EL (cell line): ENCODE measurements around the gene CHRNG.
A peak's percentile ranks its signal among the peaks of the same experiment; 100 is the strongest.

Source experiments
- DNase-seq: peaks from one replicate; pipeline ENCODE4 v3.0.0-alpha.2; 2016

CHRNG gene

DNA sequence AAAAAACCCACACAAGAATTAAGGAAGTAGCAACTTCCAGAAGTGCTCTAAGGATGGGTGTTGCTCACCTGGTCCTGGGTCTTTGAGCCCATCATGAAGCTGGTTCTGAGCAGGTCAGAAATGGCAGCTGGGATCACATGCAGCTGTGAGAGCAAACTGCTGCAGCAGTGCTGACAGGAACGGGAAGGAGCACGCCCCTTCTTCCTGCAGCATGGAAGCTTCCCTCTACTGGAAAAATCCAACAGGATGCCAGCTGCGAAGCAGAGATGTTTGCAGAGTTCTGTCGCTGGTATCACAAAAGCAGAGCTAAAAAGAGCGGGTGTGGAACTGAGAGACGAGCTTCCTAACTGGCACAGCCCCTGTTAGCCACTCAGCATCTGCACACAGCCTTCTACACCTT, 44.7 kb downstream of the CHRNG start:
- no peak for DNase-seq

DNA sequence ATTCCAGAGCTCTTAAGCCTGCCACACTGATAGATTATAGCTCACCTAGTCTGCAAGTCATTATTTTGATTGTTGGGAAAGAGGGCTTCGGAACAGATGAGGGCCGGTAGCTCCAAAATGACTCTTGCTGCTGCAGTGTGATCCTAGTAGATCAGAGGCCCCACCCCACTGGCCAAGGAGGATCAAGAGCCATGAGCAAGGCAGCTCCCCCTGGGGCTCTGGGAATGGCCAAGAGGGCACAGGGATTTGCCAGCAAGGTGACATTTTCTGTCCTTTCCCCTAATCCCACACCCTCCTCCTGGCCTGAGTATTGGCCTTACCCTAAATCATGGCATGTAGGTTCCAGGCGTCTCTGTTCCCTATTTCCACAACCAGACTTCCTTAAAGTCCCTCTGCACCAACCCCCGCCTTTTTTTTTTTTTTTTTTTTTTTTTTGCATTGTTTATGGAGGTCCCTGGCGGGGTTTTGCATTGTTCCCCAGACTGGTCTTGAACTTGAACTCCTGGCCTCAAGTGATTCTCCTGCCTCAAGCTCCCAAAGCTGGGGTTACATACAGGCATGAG, 47.5 kb downstream of the CHRNG start:
- DNase-seq = no peak

DNA sequence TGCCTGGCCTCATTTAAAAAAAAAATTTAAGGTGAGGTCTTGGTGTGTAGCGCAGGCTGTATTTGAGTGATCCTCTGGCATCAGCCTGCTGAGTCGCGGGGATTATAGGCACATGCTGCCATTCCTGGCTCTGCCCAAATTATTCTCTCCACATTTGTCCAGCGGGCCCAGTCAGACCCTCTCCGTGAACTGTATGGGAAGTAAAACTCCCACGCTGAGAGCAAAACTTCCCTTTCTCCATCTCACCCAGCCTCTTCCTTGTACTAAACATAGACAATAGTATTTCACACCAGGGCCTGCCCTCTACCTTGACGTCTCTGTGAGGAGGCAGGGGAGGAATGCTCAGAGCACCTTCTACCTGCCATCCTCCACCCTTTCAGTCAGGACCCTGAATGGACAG, 48.0 kb downstream of the CHRNG start:
- no peak for DNase-seq

DNA sequence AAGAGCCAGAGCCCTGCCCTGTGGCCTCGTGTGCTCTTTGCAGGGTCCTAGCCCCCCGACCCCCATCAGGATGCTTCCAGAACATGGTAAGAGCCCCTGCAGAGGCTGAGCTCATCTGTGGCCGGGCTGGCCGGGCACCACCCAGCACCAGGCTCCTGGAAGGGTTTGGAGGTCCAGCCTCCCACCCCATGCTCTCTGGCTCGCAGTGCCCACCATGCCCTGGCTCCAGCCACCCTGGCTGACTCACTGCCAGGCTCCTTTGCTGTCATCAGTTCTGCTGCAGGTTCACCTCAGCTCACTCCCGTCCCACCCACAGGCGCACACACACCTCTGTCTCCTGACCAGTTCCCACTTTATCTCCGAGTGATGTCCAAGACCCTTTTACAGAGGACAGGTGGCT, 48.5 kb downstream of the CHRNG start:
- no peak for DNase-seq

DNA sequence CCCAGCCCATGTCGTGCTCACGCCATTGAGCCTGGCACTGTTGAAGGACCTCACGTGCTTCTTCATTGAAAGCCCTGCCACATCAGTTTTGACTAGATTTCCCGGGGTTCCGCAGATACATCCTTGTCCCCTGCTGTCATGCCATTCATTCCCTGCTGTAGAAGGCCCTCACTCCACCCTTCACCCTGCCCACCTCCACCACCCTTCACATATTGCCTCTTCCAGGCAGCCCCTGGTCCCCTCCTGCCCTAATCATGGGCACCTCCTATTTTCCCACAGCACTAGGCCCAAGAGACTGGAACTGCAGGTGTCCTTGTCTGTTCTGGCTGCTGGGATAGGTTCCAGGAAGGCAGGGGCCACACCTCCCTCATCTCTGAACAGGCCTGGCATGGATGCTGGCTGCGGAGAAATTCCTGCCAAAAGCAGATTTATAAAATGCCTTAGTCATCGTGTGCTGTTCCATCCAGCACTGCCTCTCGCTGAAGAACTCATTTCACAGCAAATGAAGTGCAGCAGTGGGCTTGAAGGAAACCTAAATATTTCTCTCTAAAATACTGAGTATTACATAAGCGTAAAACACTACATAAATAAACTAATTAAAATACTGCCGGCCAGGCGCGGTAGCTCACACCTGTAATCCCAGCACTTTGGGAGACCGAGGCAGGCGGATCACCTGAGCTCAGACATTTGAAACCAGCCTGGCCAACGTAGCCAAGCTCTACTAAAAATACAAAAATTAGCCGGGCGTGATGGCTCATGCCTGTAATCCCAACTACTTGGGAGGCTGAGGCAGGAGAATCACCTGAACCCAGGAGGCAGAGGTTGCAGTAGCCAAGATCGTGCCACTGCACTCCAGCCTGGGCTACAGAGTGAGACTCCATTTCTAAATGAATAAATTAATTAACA, 49.4 kb downstream of the CHRNG start:
- DNase-seq = peak; percentile 59

DNA sequence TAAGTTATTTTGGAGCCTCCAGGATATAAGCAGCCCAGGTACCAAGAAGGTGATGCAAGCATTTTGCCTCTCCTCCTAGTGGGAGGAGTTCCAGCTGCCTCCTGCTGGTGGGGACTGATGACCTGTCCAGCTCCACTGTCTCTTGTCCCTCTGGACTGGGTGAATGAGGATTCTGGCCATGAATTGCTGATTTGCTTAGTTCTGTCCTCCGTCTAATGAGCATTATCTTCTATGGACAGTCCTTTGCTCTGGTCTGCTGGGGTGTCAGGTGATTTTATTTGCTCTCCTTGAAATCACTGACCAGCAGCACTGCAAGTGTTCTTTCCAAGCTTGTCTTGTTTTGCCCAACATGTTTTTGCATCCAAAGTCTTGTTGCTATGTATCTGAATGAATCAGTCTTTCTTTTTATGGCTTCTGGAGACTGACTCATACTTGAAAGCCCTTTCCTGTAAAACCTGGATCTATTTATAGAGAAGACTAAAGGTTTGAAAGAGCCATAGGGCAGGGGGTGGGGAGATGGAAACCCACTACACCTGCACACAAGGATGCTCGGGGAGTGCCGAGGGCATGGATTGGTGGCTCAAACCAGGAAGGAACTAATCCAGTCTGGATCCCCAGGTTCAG, 53.4 kb downstream of the CHRNG start:
- DNase-seq = peak; percentile 54

DNA sequence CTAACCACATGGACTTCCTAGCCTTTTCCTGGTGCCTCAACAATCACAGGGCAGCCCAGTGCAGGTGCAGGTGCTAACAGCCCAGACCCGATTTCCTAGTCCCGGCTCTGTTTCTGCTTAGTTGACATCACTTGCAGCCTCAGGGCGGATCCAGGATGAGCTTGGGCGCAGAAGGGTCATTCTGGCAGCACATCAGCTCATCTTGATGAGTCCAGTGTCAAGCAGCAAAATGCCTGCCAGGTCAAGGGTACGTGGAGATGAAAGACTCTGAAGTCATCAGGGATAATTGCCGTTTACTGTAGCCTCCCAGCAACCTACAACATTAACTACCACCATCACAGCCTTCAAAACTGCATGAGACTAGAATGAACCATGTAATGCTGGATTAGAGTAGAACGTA, 54.5 kb downstream of the CHRNG start:
- DNase-seq = no peak
